ENCODE results near the gene STAB2.

STAB2 gene

DNA sequence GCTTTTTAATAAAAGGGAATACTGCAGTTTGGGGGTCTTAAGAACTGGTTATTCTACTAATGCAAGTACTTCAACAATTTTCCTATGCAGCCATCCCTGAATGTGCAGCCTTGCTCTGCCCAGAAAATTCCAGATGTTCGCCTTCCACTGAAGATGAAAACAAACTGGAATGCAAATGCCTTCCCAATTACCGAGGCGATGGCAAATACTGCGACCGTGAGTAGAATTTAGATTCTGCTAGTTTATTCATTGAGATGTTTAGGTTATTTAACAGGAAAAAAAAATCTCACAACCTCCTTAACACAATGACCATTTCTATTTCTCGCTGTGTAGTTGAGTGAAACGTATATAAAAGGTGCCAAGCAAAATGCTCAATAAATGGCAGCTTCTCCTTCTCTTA, 49.9 kb downstream of the STAB2 start:
- no peak for DNase-seq (ENCODE audit: low spot score)
- TF ChIP-seq, protein P1, sequence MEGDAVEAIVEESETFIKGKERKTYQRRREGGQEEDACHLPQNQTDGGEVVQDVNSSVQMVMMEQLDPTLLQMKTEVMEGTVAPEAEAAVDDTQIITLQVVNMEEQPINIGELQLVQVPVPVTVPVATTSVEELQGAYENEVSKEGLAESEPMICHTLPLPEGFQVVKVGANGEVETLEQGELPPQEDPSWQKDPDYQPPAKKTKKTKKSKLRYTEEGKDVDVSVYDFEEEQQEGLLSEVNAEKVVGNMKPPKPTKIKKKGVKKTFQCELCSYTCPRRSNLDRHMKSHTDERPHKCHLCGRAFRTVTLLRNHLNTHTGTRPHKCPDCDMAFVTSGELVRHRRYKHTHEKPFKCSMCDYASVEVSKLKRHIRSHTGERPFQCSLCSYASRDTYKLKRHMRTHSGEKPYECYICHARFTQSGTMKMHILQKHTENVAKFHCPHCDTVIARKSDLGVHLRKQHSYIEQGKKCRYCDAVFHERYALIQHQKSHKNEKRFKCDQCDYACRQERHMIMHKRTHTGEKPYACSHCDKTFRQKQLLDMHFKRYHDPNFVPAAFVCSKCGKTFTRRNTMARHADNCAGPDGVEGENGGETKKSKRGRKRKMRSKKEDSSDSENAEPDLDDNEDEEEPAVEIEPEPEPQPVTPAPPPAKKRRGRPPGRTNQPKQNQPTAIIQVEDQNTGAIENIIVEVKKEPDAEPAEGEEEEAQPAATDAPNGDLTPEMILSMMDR (IDR thresholded peaks at IDR 0.05; ENCODE audit: extremely low read depth, missing control alignments), result no peak

DNA sequence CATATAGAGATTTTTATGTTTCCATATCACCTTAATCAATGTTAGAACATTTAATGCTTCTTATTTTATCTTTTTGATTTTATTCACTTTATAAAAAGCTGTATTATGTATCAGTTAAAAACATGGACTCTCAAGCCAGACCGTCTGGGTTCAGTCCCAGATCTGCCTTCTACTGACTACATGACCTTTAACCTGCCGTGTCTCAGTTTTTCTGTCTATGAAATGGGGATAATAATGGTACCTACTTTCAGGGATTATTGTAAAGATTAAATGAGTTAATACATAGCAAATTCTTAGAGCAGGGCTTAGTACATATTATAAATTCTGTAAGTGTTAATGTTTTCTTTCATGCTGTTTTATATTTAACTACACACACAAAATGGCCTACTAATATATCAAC, 50.4 kb downstream of the STAB2 start:
- no peak for DNase-seq (ENCODE audit: low spot score)
- TF ChIP-seq, protein P1 (IDR thresholded peaks at IDR 0.05; ENCODE audit: extremely low read depth, missing control alignments), result no peak

- TF ChIP-seq, protein P1 (IDR thresholded peaks at IDR 0.05; ENCODE audit: extremely low read depth, missing control alignments), result no peak
- DNase-seq (ENCODE audit: low spot score), result no peak
Measured at GRCh38 chr12:103639983-103640382, 52.9 kb downstream of the STAB2 start.

GRCh38 chr12:103640410-103640809, 53.3 kb downstream of the STAB2 start:
- TF ChIP-seq, protein P1 (IDR thresholded peaks at IDR 0.05; ENCODE audit: extremely low read depth, missing control alignments), result no peak
- DNase-seq (ENCODE audit: low spot score), result no peak

- peak; percentile 27 for DNase-seq (ENCODE audit: low spot score)
- TF ChIP-seq, protein P1 (IDR thresholded peaks at IDR 0.05; ENCODE audit: extremely low read depth, missing control alignments), result no peak
Measured at GRCh38 chr12:103640831-103641230, 53.8 kb downstream of the STAB2 start.

DNA sequence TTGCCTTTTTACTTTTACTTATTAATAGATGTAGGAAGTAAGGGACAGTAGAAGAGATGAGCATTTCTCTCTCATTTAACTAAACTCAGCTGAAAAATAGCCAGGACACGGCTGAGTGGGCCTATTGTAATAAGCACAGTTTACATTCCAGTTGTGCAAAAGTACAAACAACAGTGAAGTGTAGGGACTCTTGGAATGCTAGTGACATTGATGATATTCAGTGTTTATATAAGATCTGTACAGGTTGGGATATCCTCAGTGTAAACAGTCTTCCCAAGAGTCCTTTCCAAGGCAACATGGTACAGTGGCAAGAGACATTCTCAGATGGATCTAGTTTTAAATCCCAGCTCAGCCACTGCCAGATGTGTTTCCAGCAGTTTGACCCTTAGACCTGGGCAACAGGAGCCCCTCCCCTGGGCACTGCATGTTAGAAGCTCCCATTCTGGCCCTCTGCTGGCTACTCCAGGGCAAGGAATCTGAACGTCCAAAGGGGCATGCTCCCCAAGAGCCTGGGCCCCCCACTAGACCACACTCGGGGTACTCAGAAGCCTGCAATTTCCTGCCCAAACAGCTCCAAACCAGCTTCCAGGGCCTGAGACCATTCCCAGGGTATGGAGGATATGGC, 55.3 kb downstream of the STAB2 start:
- DNase-seq (ENCODE audit: low spot score), result no peak
- TF ChIP-seq, protein P1 (IDR thresholded peaks at IDR 0.05; ENCODE audit: extremely low read depth, missing control alignments), result no peak

GRCh38 chr12:103645202-103645601, 58.1 kb downstream of the STAB2 start:
- TF ChIP-seq, protein P1 (IDR thresholded peaks at IDR 0.05; ENCODE audit: extremely low read depth, missing control alignments), result no peak
- no peak for DNase-seq (ENCODE audit: low spot score)
